Activated CD4-positive, alpha-beta T cell treated with anti-CD3 and anti-CD28 coated beads, Interleukin-2, amount 50 U/mL, for 4 hours (primary cell): ENCODE data around the gene MAP3K6.

Source experiments
- DNase-seq, 2 experiments: peaks; one replicate each; pipeline ENCODE4 v3.0.0-alpha.2; 2020

The MAP3K6 gene

GRCh38 chr1:27333717-27334279 lies 33.0 kb downstream of the MAP3K6 start:
- no peak for DNase-seq

DNA sequence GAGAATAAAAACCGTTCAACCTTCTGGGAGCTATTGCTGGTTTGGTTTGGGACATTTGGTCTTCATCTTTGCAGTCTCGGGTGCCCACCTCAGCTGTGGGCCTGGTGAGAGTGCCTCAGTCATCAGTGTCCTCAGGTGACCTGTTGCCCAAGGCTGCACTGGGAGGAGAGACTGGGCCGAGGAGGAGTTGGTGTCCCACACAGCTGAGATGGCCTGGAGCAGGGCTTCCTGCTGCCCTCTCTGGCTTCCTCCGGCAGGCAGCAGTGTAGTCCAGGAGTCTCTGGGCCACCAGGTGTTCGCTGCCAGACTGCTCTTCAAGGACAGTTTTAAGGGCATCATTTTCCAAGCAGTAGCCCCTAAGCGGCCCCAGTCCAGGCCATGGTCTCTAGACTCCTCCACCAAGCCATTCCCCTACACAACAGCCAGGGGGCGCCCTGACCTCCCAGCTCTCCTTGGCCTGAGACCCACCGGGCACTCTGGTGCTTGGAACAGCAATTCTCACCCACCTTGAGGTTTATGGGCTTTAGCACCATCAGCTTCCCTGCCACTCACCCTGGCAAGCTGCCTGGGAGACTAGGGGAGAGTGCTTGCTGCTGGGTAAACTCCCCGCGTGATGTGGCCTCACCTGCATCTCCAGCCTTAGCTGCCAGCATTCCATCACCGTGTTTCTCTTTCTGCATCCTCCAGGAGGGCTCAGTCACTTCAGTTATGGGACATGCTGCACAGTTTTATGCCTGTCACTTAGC lies 34.1 kb downstream of the MAP3K6 start:
- DNase-seq, result peak; percentile 43 to 52

GRCh38 chr1:27331922-27332321 lies 34.8 kb downstream of the MAP3K6 start:
- no peak for DNase-seq

DNA sequence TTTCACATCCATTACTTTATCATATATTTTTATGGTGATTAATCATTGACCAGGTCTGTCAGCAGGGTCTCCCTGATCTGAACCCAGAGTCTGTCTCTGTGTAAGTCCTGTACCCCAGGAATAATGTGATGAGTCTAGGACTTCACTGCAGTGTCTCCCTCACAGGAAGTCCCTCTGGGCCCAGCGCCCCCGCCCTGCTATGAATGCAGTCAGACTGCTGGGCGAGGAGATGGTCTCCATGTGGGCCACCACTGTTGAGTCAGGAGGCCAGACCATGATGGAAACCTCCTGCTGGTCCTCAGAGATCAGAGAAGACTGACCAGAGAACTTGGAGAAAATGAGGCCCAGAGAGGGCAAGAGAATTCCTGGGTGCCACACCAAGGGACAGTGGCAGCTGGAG lies 35.3 kb downstream of the MAP3K6 start:
- no peak for DNase-seq

DNA sequence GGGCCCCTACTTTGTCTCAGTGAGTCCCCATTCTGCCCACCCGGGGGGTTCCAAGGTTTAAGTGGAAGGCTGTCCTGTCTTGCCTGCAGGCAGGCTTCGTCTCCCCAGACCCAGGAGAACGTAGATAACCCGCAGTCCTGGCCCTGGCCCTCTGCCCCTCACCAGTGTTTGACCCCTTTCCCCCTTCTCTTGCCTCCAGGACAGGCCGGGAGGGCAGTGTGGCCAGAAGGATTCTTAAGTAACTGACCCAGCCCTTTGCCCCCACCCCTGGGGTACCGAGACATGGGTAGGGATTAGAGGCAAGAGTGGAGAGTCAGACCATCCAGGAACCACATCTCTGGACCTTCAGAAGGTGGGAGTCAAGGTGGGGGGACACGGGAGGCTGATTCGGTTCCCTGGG lies 36.0 kb downstream of the MAP3K6 start:
- DNase-seq, result no peak

DNA sequence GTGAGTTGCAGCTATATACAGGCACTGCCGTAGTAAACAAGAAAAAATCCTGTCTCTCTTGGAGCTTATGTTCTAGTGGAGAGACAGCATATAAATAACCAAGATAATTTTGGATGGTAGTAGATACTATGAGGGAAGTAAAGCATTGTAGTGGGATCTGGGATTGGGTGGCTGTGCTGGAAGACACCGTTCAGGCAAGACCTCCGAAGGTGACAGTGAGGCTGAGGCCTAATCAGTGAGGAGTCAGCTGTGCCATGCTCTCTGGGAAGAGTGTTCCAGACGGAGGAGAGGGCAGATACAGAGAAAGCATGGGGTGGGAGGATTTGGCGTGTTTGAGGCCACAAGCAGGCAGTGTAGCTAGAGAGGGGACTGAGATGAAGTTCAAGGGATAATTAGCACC lies 38.8 kb downstream of the MAP3K6 start:
- DNase-seq, result no peak

DNA sequence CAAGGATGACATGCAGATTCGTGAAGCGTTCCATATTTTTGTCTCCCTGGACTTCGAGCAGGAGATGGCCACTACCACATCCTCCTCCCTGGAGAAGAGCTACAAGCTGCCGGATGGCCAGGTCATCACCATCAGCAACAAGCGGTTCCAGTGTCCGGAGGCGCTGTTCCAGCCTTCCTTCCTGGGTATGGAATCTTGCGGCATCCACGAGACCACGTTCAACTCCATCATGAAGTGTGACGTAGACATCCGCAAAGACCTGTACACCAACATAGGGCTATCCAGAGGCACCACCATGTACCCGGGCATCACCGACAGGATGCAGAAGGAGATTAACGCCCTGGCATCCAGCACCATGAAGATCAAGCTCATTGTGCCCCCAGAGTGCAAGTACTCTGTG lies 41.5 kb downstream of the MAP3K6 start:
- DNase-seq, result no peak

DNA sequence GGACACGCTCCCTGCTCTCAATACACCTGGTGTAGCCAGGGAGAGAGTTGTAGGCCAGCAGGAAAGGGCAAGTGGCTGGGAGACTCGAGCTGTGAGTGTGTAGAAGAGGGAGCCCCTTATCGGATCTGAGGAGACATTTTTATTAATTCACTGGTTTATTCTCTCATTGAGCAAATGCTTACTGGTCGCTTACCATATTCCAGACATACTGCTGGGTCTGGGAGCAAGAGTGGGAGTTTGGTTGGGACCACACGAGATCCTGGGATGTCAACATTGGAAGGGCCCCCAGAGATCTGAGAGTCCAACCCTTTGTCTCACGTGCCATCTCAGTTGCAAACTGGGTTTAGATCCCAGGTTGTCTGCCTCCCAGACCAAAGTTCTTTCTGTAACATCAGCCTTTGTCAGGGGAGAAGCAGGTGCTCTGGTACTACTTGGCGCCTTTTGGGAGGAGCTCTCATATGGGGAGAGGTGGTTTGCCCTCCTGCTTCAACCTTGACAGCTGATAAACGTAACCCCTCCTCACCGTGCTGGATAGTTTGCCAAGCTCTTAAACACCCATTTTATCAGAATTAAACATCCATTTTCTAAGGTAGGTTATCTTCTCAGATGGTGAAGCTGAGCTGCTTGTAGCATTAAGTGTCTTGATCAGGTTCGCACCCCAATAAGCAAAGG lies 44.1 kb downstream of the MAP3K6 start:
- DNase-seq, result no peak

DNA sequence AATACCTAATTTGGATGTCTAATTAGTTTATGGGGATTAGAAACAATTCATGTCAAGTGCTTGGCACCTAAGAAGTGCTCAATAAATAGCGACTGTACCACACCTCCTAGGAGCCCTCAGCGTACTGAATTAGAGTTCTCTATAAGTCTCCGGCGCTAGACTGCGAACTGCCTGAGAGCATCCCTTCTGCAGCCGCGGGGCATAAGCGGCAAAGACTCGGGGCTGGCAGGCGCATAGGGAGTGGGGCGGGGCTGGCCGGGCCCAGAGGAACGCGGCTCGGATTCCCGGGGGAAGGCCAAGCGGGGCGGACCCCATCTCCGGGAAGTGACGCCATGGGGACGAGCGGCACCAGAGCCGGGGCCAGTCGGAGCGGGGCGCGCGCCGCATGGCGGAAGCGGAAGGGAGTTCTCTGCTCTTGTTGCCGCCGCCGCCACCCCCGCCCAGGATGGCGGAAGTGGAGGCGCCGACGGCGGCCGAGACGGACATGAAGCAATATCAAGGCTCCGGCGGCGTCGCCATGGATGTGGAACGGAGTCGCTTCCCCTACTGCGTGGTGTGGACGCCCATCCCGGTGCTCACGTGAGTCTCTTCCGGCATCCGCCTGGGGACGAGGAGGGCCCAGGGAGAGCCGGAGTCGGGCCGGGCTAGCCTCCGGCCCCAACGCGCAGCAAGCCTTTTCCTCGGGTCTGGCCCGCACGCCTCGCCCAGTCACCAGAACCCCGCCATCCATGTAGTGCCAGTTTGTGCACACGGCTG lies 44.8 kb downstream of the MAP3K6 start, which contains the start of gene TMEM222:
Gene TMEM222 (plus strand): TSS at position 351 of the 756 bp plus-strand sequence. CDS start 35 bp downstream, at position 386.
- DNase-seq, result peak; percentile 95 to 96

DNA sequence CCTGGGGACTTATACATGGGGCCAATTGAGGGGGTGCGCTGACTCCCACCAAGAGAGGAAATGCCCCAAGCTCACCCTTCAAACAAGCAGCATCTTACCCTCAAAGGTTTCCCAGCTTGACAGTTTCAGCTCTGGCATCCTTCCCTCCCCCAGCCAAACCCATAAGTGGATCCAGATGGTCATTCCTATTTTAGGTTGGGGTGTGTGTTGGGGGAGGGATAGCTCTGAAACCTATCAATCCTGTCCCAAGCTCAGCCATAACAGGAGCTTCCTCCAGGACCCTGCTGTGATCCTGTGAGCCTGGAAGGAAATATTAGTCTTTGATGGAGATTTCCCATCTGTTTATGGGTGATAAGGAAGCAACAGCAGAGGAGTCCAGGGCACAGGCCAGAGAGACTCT lies 48.2 kb downstream of the MAP3K6 start:
- no peak for DNase-seq

DNA sequence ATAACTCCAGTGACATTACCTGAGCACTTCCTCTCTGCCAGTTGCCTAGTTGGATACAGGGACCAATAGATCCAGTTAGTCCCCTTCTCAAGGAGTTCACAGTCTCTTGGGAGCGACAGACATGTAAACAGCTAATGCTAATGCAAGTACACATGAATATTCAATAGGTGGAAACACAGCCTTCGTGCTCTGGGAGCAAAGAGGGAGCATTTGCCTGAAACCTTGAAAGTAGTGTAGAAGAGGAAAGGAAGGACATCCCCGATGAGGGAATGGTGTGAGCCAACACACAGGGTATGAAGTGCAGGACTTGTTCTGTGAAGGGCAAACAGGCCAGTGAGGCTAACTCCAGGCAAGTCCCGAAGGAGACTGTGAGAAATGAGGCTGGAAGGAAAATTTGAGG lies 48.6 kb downstream of the MAP3K6 start:
- no peak for DNase-seq

DNA sequence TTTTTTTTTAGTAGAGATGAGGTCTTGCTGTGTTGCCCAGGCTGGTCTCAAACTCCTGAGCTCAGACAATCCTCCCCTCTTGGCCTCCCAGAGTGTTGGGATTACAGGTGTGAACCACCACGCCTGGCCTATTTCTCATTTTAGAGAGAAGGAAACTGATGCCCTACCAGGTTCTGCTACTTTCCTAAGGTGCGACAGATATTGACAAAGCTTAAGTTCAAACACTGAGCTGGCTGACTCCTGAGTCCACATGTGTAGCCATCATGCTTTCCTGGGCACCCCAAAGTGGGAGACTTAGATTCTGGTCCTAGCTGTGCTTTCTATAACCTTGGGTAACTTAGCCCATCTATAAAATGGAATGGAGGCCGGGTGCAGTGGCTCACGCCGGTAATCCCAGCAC lies 49.9 kb downstream of the MAP3K6 start:
- DNase-seq, result no peak

GRCh38 chr1:27314737-27315136 lies 52.0 kb downstream of the MAP3K6 start:
- DNase-seq, result no peak

DNA sequence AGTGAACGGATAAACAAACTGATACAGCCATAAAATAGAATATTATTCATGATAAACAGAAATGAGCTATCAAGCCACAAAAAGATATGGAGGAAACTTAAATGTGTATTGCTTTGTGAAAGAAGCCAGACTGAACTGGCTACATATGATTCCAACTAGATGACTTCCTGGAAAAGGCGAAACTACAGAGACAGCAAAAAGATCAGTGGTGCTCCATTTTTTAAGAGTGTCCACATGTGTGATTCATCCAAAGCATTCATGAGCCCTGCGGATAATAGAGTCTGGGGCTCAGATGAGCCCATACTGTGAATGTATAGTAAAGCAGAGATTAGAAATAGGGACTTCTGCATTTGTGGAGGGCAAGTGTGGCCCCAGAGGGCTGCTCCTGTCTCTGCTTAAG lies 52.6 kb downstream of the MAP3K6 start:
- no peak for DNase-seq

GRCh38 chr1:27307874-27308598 lies 58.7 kb downstream of the MAP3K6 start:
- no peak for DNase-seq

GRCh38 chr1:27306892-27307761 lies 59.6 kb downstream of the MAP3K6 start:
- DNase-seq, result no peak

- DNase-seq, result no peak
These were observed 60.7 kb downstream of the MAP3K6 start for GRCh38 chr1:27306071-27306470.
